A549 (cell line): ENCODE data around the gene ANK3. TPM values are rescaled to one million over a fixed set of nuclear protein-coding genes. Genes with fewer than 3 reads are reported as not detected.

ENCODE experiments used
- ATAC-seq, 2 experiments: fragments of 200-7000 bp in 1 of 2; fragments of >200 bp in 1 of 2; cut with Nextera tagmentation in 1 of 2; cut with Tn5 transposase in 1 of 2; 3 replicates each; pipeline versions ENCODE4 v1.8.0 to v1.9.1; 2018 to 2020; ENCODE audit warnings: mild to moderate bottlenecking in 1 of 2, moderate library complexity in 1 of 2
- CTCF ChIA-PET: fragments of 300-600 bp; sonication (Branson Sonifier 250); formaldehyde crosslinking; extraction: SDS; loops from one replicate; lab custom pipeline; 2021; ENCODE audit warnings: antibody characterized with exemption, inconsistent platforms; lab: Yijun Ruan, JAX
- POLR2A ChIA-PET: fragments of 350-600 bp; formaldehyde crosslinking; extraction: SDS; loops from one replicate; lab custom pipeline; 2021; ENCODE audit warnings: antibody characterized with exemption, inconsistent platforms; lab: Yijun Ruan, JAX
- DNase-seq, 2 experiments: peaks; one replicate each; pipeline versions ENCODE4 v3.0.0 to v3.0.0-alpha.2; 2011 to 2016; ENCODE audit warnings: low read depth in 1 of 2, low spot score in 1 of 2
- FAIRE-seq: peaks from 2 replicates; lab custom pipeline; 2011; peaks lifted over from hg19 to GRCh38; lab: Jason Lieb, UNC
- H3K27ac ChIP-seq, 2 experiments: fragments of >200 bp; sonication (Bioruptor Twin); formaldehyde crosslinking; 3 replicates each; pipeline ENCODE4 v1.5.1; 2016 to 2017
- H3K4me1 ChIP-seq: fragments of >200 bp; sonication (Bioruptor Twin); formaldehyde crosslinking; 3 replicates; pipeline ENCODE4 v1.6.1; 2016
- H3K4me2 ChIP-seq: fragments of >200 bp; sonication (Bioruptor Twin); formaldehyde crosslinking; 3 replicates; pipeline ENCODE4 v1.6.1; 2016
- H3K4me3 ChIP-seq: fragments of >200 bp; sonication (Bioruptor Twin); formaldehyde crosslinking; 3 replicates; pipeline ENCODE4 v1.5.1; 2016
- H3K9me3 ChIP-seq: fragments of >200 bp; sonication (Bioruptor Twin); formaldehyde crosslinking; 3 replicates; pipeline ENCODE4 v1.6.1; 2016
- ATOH8 ChIP-seq: fragments of 250-450 bp; sonication (Bioruptor Pico); IDR thresholded peaks from 2 replicates; pipeline ENCODE4 v1.5.0; 2020; ENCODE audit warnings: low read depth, mild to moderate bottlenecking, moderate library complexity
- CBX8 ChIP-seq: fragments of 200-600 bp; sonication (generic); IDR thresholded peaks from 2 replicates; pipeline ENCODE4 v1.6.1; 2016
- CEBPB ChIP-seq, 2 experiments: fragments of >200 bp in 1 of 2; sonication (Bioruptor Twin) in 1 of 2; formaldehyde crosslinking in 1 of 2; IDR thresholded peaks; 2 replicates each; pipeline ENCODE4 v1.6.1; 2012 to 2016
- CHD4 ChIP-seq: fragments of 200-600 bp; sonication (generic); IDR thresholded peaks from 2 replicates; pipeline ENCODE4 v1.6.1; 2016; ENCODE audit warnings: antibody characterized with exemption, mild to moderate bottlenecking, borderline replicate concordance
- E2F6 ChIP-seq: IDR thresholded peaks from 2 replicates; pipeline ENCODE4 v1.6.1; 2012; ENCODE audit warnings: low read depth, borderline replicate concordance
- ESRRA ChIP-seq: fragments of 150-350 bp; IDR thresholded peaks from 2 replicates; pipeline ENCODE4 v1.6.1; 2014; ENCODE audit warnings: mild to moderate bottlenecking, low read length, borderline replicate concordance
- FOSL2 ChIP-seq, 2 experiments: fragments of 450-650 bp in 1 of 2; fragments of >200 bp in 1 of 2; sonication (Bioruptor Twin) in 1 of 2; formaldehyde crosslinking; IDR thresholded peaks; 2 replicates each; pipeline versions ENCODE4 v1.5.0 to v1.6.1; 2016 to 2020; ENCODE audit warnings: mild to moderate bottlenecking in 1 of 2, moderate library complexity in 1 of 2
- HEYL ChIP-seq: fragments of 250-450 bp; sonication (Bioruptor Pico); IDR thresholded peaks from 2 replicates; pipeline ENCODE4 v1.8.0; 2021; ENCODE audit warnings: mild to moderate bottlenecking, moderate library complexity
- HOXA7 ChIP-seq: fragments of 250-450 bp; sonication (Bioruptor Pico); IDR thresholded peaks from 2 replicates; pipeline ENCODE4 v1.5.0; 2020; ENCODE audit warnings: mild to moderate bottlenecking, moderate library complexity
- HOXB13 ChIP-seq: fragments of 250-450 bp; sonication (Bioruptor Pico); IDR thresholded peaks from 2 replicates; pipeline ENCODE4 v1.5.0; 2020; ENCODE audit warnings: low read depth, mild to moderate bottlenecking, moderate library complexity
- JUN ChIP-seq, 2 experiments: fragments of >200 bp; sonication (Bioruptor Twin); formaldehyde crosslinking; IDR thresholded peaks; 2 replicates in 1 of 2; 3 replicates in 1 of 2; pipeline ENCODE4 v1.6.1; 2016 to 2017
- JUNB ChIP-seq: fragments of >200 bp; sonication (Bioruptor Twin); formaldehyde crosslinking; IDR thresholded peaks from 2 replicates; pipeline ENCODE4 v1.6.1; 2016
- MAFK ChIP-seq: fragments of 450-650 bp; IDR thresholded peaks from 2 replicates; pipeline ENCODE4 v1.6.1; 2014; ENCODE audit not compliant: partially characterized antibody
- MYC ChIP-seq: IDR thresholded peaks from 2 replicates; pipeline ENCODE4 v1.6.1; 2012; ENCODE audit warnings: mild to moderate bottlenecking, inconsistent platforms, low read length, improper control_type of control experiment, borderline replicate concordance
- POLR2A ChIP-seq: IDR thresholded peaks from 2 replicates; pipeline ENCODE4 v1.6.1; 2012; ENCODE audit warnings: mild to moderate bottlenecking, low read length
- POLR2AphosphoS2 ChIP-seq: conservative IDR thresholded peaks from 2 replicates; pipeline ENCODE4 v1.6.1; 2012; ENCODE audit warnings: low read length, improper control_type of control experiment, inconsistent platforms
- RAD21 ChIP-seq, 2 experiments: fragments of >200 bp in 1 of 2; sonication (Bioruptor Twin) in 1 of 2; formaldehyde crosslinking in 1 of 2; IDR thresholded peaks in 1 of 2; conservative IDR thresholded peaks in 1 of 2; 2 replicates in 1 of 2; 3 replicates in 1 of 2; pipeline ENCODE4 v1.6.1; 2012 to 2018; ENCODE audit warnings: inconsistent platforms in 1 of 2
- RCOR1 ChIP-seq: fragments of 150-350 bp; IDR thresholded peaks from 2 replicates; pipeline ENCODE4 v1.6.1; 2014; ENCODE audit warnings: antibody characterized with exemption, low read length, low read depth
- REST ChIP-seq: fragments of 200-600 bp; sonication (generic); IDR thresholded peaks from 2 replicates; pipeline ENCODE4 v1.6.1; 2016; ENCODE audit warnings: antibody characterized with exemption, mild to moderate bottlenecking, moderate library complexity
- RNF2 ChIP-seq: fragments of 200-600 bp; sonication (generic); IDR thresholded peaks from 2 replicates; pipeline ENCODE4 v1.6.1; 2016; ENCODE audit warnings: low read depth, mild to moderate bottlenecking, antibody characterized with exemption, moderate library complexity, borderline replicate concordance
- SMC3 ChIP-seq: fragments of >200 bp; sonication (Bioruptor Twin); formaldehyde crosslinking; IDR thresholded peaks from 3 replicates; pipeline ENCODE4 v1.6.1; 2018; ENCODE audit warnings: inconsistent platforms
- SREBF2 ChIP-seq: fragments of 450-650 bp; IDR thresholded peaks from 2 replicates; pipeline ENCODE4 v1.6.1; 2014; ENCODE audit warnings: mild to moderate bottlenecking, moderate library complexity
- USF2 ChIP-seq: fragments of 450-650 bp; IDR thresholded peaks from 2 replicates; pipeline ENCODE4 v1.6.1; 2014; ENCODE audit warnings: antibody characterized with exemption
- ZFP36 ChIP-seq: fragments of 450-650 bp; IDR thresholded peaks from 2 replicates; pipeline ENCODE4 v1.6.1; 2014; ENCODE audit warnings: borderline replicate concordance; ENCODE audit not compliant: partially characterized antibody
- WGBS: methylation state at CpG from one replicate; pipeline ENCODE4 v1.1.6; 2017; ENCODE audit errors: missing lambda C conversion rate; 5-methylcytosine and 5-hydroxymethylcytosine counted together
- polyA plus RNA-seq, 4 experiments: library from polyadenylated mRNA; depleted of rRNA in 3 of 4; stranded (reverse); fragments of >200 nt; fragmentation: RNase III in 1 of 4; extraction: RNeasy Plus Mini Kit Qiagen cat#74134 plus additional on column Dnase treatment in 1 of 4; gene quantifications; 2 replicates in 3 of 4; 3 replicates in 1 of 4; pipeline ENCODE4 v1.2.3, GENCODE V29; 2011 to 2017

ANK3 gene
- polyA plus RNA-seq, 2 of the 4 experiments (the other 2 are of a cell fraction) = 0.56 to 5.4 TPM

GRCh38 chr10:60420991-60421894 is 31.6 kb upstream of the ANK3 start:
- Histone ChIP-seq H3K4me2 (0 out of 3 replicates have a peak overlapping the region, but pooled peaks have one; percentile 6), H3K4me1 (peaks cover 55% of the 10 kb centered on the region), H3K9me3 (no peaks in the 10 kb centered on the region), H3K27ac (peak overlapping the region; percentile 17 to 50; a peak in 2 of 6 replicates)
- no peak for ATAC-seq
- ChIA-PET CTCF (no interaction called here), POLR2A (no interaction called here)
- DNase-seq = no peak
- 83% methylated on average over 5 of the region's 5 CpGs for WGBS
- no peak for TF ChIP-seq CHD4
- TF ChIP-seq, all 56 proteins: peak for 0
- no peak for FAIRE-seq
- H3K4me3 ChIP-seq = no peak overlapping the region

- FAIRE-seq = no peak
Observed at GRCh38 chr10:60419249-60419648, 29.6 kb upstream of the ANK3 start.

GRCh38 chr10:60417901-60418300 is 28.2 kb upstream of the ANK3 start:
- FAIRE-seq (no peak), DNase-seq (no peak), ATAC-seq (peak; percentile 62 to 74; a peak in 2 of 6 replicates)
- peaks cover 52% of the 10 kb centered on the region for H3K4me1 ChIP-seq
- WGBS = 24% methylated on average over 1 of the region's 1 CpG
- peak overlapping the region in 1 of 2 experiments; percentile 46; a peak in 2 of 6 replicates for H3K27ac ChIP-seq
- ChIA-PET CTCF (interaction anchor here (1.0 kb wide), 1 partner anchor 82 kb away, joined by 3 read pairs; no protein-coding TSS in a partner anchor), POLR2A (no interaction called here)
- peak overlapping the region; percentile 21; the same call in 2 of the 3 replicates for H3K4me2 ChIP-seq
- H3K4me3 ChIP-seq = no peak overlapping the region
- no peaks in the 10 kb centered on the region for H3K9me3 ChIP-seq
- TF ChIP-seq CBX8 (no peak), ATOH8 (no peak), MAFK (no peak), USF2 (no peak), FOSL2 (IDR thresholded peaks at IDR 0.05) (no peak), FOSL2 (CRISPR knock-in tag; IDR thresholded peaks at IDR 0.05) (no peak; the same call in 1 of the 2 replicates), JUNB (no peak), ESRRA (no peak), HOXA7 (CRISPR knock-in tag) (no peak), JUN (IDR thresholded peaks at IDR 0.05) (no peak), SREBF2 (no peak), POLR2A (no peak), MYC (no peak)

More at GRCh38 chr10:60419249-60419648, 29.6 kb upstream of the ANK3 start:
- Histone ChIP-seq H3K4me3 (no peak overlapping the region), H3K9me3 (no peaks in the 10 kb centered on the region)
- CTCF ChIA-PET = no interaction called here
- no peak for DNase-seq
- no peak for TF ChIP-seq HOXB13 (CRISPR knock-in tag)
- no peak for TF ChIP-seq HEYL (CRISPR knock-in tag)
- no peak for TF ChIP-seq CEBPB (IDR thresholded peaks at IDR 0.05)
- no peak for TF ChIP-seq RCOR1
- no peak for TF ChIP-seq RNF2
- TF ChIP-seq E2F6 = no peak
- no peak for TF ChIP-seq ZFP36
- no peak for TF ChIP-seq RAD21 (conservative IDR thresholded peaks at IDR 0.05 in 1 of 2, IDR thresholded peaks at IDR 0.05 in 1 of 2)
- TF ChIP-seq USF2 = no peak
- TF ChIP-seq REST = no peak
- TF ChIP-seq SMC3 = no peak
- no peak for TF ChIP-seq POLR2AphosphoS2
- TF ChIP-seq, all 56 proteins: peak for 0
- ATAC-seq = no peak
- Histone ChIP-seq H3K4me2 (no peak overlapping the region), H3K4me1 (peaks cover 48% of the 10 kb centered on the region), H3K27ac (0 out of 6 replicates have a peak overlapping the region, but pooled peaks of 1 of the 2 experiments have one; percentile 7)
- POLR2A ChIA-PET = no interaction called here
